GM23338 (cell line): ENCODE results near the gene PLIN4. TPM values are rescaled to one million over a fixed set of nuclear protein-coding genes. Genes with fewer than 3 reads are reported as not detected.

ENCODE experiments used
- ATAC-seq: fragments of 200-7000 bp; cut with Tn5 transposase; 3 replicates; pipeline ENCODE4 v1.9.1; 2020
- DNase-seq: peaks from one replicate; pipeline ENCODE4 v3.0.0-alpha.2; 2015; ENCODE audit warnings: low spot score
- H2AFZ ChIP-seq: fragments of 200-600 bp; sonication (generic); 2 replicates; pipeline ENCODE4 v1.8.0; 2016; ENCODE audit warnings: antibody characterized with exemption, mild to moderate bottlenecking, moderate library complexity
- H3F3A ChIP-seq: fragments of 200-600 bp; sonication (generic); replicated peaks from 2 replicates; pipeline ENCODE4 v1.8.0; 2017; ENCODE audit warnings: antibody characterized with exemption, mixed run types, low read depth
- H3K27ac ChIP-seq: fragments of 200-600 bp; sonication (generic); 2 replicates; pipeline ENCODE4 v1.6.1; 2016; ENCODE audit warnings: low read depth
- H3K27me3 ChIP-seq: fragments of 200-600 bp; sonication (generic); 2 replicates; pipeline ENCODE4 v1.8.0; 2016; ENCODE audit warnings: mild to moderate bottlenecking, mixed run types, moderate library complexity; ENCODE audit not compliant: insufficient read depth
- H3K36me3 ChIP-seq: fragments of 200-600 bp; sonication (generic); 2 replicates; pipeline ENCODE4 v1.8.0; 2016; ENCODE audit warnings: mild to moderate bottlenecking; ENCODE audit not compliant: insufficient read depth
- H3K4me1 ChIP-seq: fragments of 200-600 bp; sonication (generic); 2 replicates; pipeline ENCODE4 v1.8.0; 2016; ENCODE audit warnings: mild to moderate bottlenecking, moderate library complexity; ENCODE audit not compliant: insufficient read depth
- H3K4me2 ChIP-seq: fragments of 200-600 bp; sonication (generic); 2 replicates; pipeline ENCODE4 v1.7.1; 2017; ENCODE audit warnings: mixed run types
- H3K4me3 ChIP-seq: fragments of 200-600 bp; sonication (generic); 2 replicates; pipeline ENCODE4 v1.6.1; 2016; ENCODE audit warnings: mixed run types
- H3K79me2 ChIP-seq: fragments of 200-600 bp; sonication (generic); replicated peaks from 2 replicates; pipeline ENCODE4 v1.8.0; 2017; ENCODE audit warnings: mild to moderate bottlenecking; ENCODE audit not compliant: insufficient read depth
- H3K9me2 ChIP-seq: fragments of 200-600 bp; sonication (generic); 2 replicates; pipeline ENCODE4 v1.8.0; 2017; ENCODE audit not compliant: insufficient read depth
- H4K20me1 ChIP-seq: fragments of 200-600 bp; sonication (generic); replicated peaks from 2 replicates; pipeline ENCODE4 v1.8.0; 2017; ENCODE audit warnings: mild to moderate bottlenecking; ENCODE audit not compliant: insufficient read depth
- H3K27ac Mint-ChIP-seq: 2 replicates; pipeline ENCODE4 v1.8.0; 2020; ENCODE audit warnings: inconsistent platforms, mild to moderate bottlenecking, moderate library complexity, mixed read lengths
- H3K27me3 Mint-ChIP-seq: 3 replicates; pipeline ENCODE4 v1.8.0; 2022; ENCODE audit warnings: low read depth, mild to moderate bottlenecking, moderate library complexity, mixed read lengths, inconsistent platforms; ENCODE audit not compliant: insufficient read depth, poor library complexity
- H3K36me3 Mint-ChIP-seq: 3 replicates; pipeline ENCODE4 v1.8.0; 2021; ENCODE audit warnings: low read depth, mild to moderate bottlenecking, inconsistent platforms, moderate library complexity, mixed read lengths
- H3K4me1 Mint-ChIP-seq: 3 replicates; pipeline ENCODE4 v1.8.0; 2020; ENCODE audit warnings: mild to moderate bottlenecking, inconsistent platforms, mixed read lengths
- H3K4me3 Mint-ChIP-seq: 3 replicates; pipeline ENCODE4 v1.8.0; 2021; ENCODE audit warnings: moderate library complexity, mild to moderate bottlenecking, inconsistent platforms, mixed read lengths
- H3K9me3 Mint-ChIP-seq: 3 replicates; pipeline ENCODE4 v1.8.0; 2020; ENCODE audit warnings: moderate library complexity, mild to moderate bottlenecking, inconsistent platforms, mixed read lengths
- CREB1 ChIP-seq: fragments of 250-450 bp; sonication (Bioruptor Pico); IDR thresholded peaks from 2 replicates; pipeline ENCODE4 v1.5.0; 2020; ENCODE audit warnings: low read depth, mild to moderate bottlenecking, moderate library complexity
- EZH2 ChIP-seq: fragments of 200-600 bp; sonication (generic); IDR thresholded peaks from one replicate; pipeline ENCODE4 v1.8.0; 2017; ENCODE audit warnings: antibody characterized with exemption, mild to moderate bottlenecking, low read depth; ENCODE audit not compliant: unreplicated experiment
- POLR2AphosphoS5 ChIP-seq: IDR thresholded peaks from 2 replicates; pipeline ENCODE4 v1.6.1; 2016; ENCODE audit warnings: antibody characterized with exemption, low read depth
- ZNF114 ChIP-seq: fragments of 250-450 bp; sonication (Bioruptor Pico); IDR thresholded peaks from 2 replicates; pipeline ENCODE4 v1.5.0; 2020; ENCODE audit warnings: mild to moderate bottlenecking, moderate library complexity
- ZNF331 ChIP-seq: fragments of 250-450 bp; sonication (Bioruptor Pico); IDR thresholded peaks from 2 replicates; pipeline ENCODE4 v1.5.0; 2020; ENCODE audit warnings: low read depth, mild to moderate bottlenecking, moderate library complexity
- ZNF462 ChIP-seq: fragments of 250-450 bp; sonication (Bioruptor Pico); IDR thresholded peaks from 2 replicates; pipeline ENCODE4 v1.5.0; 2020; ENCODE audit warnings: mild to moderate bottlenecking, moderate library complexity
- polyA plus RNA-seq: library from polyadenylated mRNA; unstranded; fragments of >200 nt; fragmentation: Nextera tagmentation; extraction: Ambion mirVana; gene quantifications from 2 replicates; pipeline ENCODE4 v1.2.1, GENCODE V29; 2016
- total RNA-seq: library from RNA; depleted of rRNA; stranded (reverse); fragments of >200 nt; shearing (Covaris generic); gene quantifications from 2 replicates; pipeline ENCODE4 v1.2.3, GENCODE V29; 2014

The PLIN4 gene
- total and polyA plus RNA-seq, 2 experiments from 2014 or later, result 0.19 to 0.59 TPM

DNA sequence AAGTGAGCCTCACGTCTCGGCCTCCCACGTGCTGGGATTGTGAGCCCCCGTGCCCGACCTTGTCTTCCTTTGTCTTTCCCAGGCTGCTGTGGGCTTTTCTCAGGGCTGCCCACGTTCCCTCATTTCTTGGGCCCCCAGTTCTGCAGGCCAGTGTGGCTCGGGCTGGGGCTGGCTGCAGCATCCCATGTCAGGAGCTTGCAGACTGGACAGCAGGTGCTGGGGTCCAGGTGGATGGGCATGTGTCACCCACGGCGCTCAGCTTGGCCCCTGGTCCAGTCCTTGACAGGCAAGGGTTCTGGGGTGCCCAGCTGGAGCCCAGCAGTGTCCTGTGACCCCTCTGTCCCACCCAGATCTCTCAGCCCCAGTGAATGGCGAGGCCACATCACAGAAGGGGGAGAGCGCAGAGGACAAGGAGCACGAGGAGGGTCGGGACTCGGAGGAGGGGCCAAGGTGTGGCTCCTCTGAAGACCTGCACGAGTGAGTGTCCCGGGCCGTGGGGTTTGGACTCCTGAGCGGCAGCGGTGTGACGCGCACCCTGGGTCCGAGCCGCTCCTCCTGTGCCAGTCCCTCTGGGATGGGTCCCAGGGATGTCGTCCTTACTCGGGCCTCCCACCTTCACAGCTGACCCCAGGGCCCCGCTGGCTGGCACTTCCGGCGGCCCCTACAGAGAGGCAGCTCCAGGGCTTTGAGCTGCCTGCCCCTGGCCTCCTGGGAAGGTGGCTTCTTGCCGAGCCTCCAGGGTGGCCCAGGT is 17.3 kb downstream of the PLIN4 start:
- H4K20me1 ChIP-seq, result no peaks in the 10 kb centered on the region; the same call in 1 of the 2 replicates
- H3K4me2 ChIP-seq, result no peak overlapping the region
- no peak for ATAC-seq
- peaks cover 9% of the 10 kb centered on the region for H3K27me3 Mint-ChIP-seq
- H2AFZ ChIP-seq, result no peak overlapping the region
- peaks cover 21% of the 10 kb centered on the region for H3K36me3 Mint-ChIP-seq
- no peak overlapping the region for H3K4me3 ChIP-seq
- H3K4me3 Mint-ChIP-seq, result no peak overlapping the region
- H3F3A ChIP-seq, result no peaks in the 10 kb centered on the region
- peaks cover 5% of the 10 kb centered on the region; the same call in 1 of the 2 replicates for H3K36me3 ChIP-seq
- H3K4me1 ChIP-seq, result no peaks in the 10 kb centered on the region
- no peaks in the 10 kb centered on the region for H3K4me1 Mint-ChIP-seq
- H3K27ac ChIP-seq, result no peak overlapping the region
- H3K9me2 ChIP-seq, result no peaks in the 10 kb centered on the region
- H3K27ac Mint-ChIP-seq, result no peak overlapping the region
- DNase-seq, result no peak
- H3K27me3 ChIP-seq, result no peaks in the 10 kb centered on the region
- TF ChIP-seq ZNF331 (CRISPR knock-in tag) (no peak), EZH2 (no peak), CREB1 (CRISPR knock-in tag) (no peak), ZNF114 (CRISPR knock-in tag) (no peak), ZNF462 (no peak), POLR2AphosphoS5 (no peak)
- H3K79me2 ChIP-seq, result no peaks in the 10 kb centered on the region
- no peaks in the 10 kb centered on the region for H3K9me3 Mint-ChIP-seq
